ENCODE measurements around the gene ANKUB1.

DNA sequence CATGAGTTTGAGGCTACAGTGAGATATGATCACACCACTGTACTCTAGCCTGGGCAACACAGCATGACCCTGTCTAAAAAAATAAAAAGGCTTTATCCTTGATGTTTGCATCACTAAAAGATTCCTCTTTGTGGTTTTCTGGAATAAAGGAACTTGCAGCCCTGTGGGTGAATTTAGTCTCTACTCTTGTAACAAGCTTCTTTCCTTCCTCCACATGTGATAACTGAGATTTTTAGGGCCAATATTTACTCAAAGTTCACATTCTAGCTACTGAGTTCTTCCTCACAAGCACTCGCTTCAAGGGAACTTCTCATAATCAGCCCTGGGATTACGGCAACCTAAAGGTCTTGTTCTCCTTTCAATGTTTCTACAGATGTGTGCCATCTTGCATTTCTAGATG lies 64.7 kb downstream of the ANKUB1 start:
- TF ChIP-seq, protein P1, sequence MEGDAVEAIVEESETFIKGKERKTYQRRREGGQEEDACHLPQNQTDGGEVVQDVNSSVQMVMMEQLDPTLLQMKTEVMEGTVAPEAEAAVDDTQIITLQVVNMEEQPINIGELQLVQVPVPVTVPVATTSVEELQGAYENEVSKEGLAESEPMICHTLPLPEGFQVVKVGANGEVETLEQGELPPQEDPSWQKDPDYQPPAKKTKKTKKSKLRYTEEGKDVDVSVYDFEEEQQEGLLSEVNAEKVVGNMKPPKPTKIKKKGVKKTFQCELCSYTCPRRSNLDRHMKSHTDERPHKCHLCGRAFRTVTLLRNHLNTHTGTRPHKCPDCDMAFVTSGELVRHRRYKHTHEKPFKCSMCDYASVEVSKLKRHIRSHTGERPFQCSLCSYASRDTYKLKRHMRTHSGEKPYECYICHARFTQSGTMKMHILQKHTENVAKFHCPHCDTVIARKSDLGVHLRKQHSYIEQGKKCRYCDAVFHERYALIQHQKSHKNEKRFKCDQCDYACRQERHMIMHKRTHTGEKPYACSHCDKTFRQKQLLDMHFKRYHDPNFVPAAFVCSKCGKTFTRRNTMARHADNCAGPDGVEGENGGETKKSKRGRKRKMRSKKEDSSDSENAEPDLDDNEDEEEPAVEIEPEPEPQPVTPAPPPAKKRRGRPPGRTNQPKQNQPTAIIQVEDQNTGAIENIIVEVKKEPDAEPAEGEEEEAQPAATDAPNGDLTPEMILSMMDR (IDR thresholded peaks at IDR 0.05; ENCODE audit: insufficient read depth, low read length, poor library complexity, severe bottlenecking) = no peak
- no peak for TF ChIP-seq EZH2phosphoT487 (conservative IDR thresholded peaks at IDR 0.05; ENCODE audit: low read length)
